Measurements from ENCODE around the gene SULT1A1.

SULT1A1 gene

GRCh38 chr16:28574925-28575324 is 34.9 kb downstream of the SULT1A1 start:
- Histone ChIP-seq H3K9ac (ENCODE audit: low read length) (no peak overlapping the region), H2AFZ (ENCODE audit: low read length) (no peak overlapping the region), H3K4me2 (ENCODE audit: low read length) (no peak overlapping the region), H3K36me3 (ENCODE audit: insufficient read depth, low read length) (no peaks in the 10 kb centered on the region), H3K27me3 (ENCODE audit: insufficient read depth, low read length) (no peaks in the 10 kb centered on the region), H3K4me1 (ENCODE audit: insufficient read depth, low read length, severe bottlenecking) (no peaks in the 10 kb centered on the region), H3K79me2 (ENCODE audit: insufficient read depth, low read length) (no peaks in the 10 kb centered on the region), H3K4me3 (ENCODE audit: low read depth, low read length, poor library complexity, severe bottlenecking) (no peak overlapping the region), H3F3A (ENCODE audit: insufficient read depth, low read length) (no peaks in the 10 kb centered on the region), H3K9me3 (ENCODE audit: low read length) (no peaks in the 10 kb centered on the region), H3K9me2 (ENCODE audit: low read depth, low read length) (no peaks in the 10 kb centered on the region), H4K20me1 (ENCODE audit: insufficient read depth, low read length) (no peaks in the 10 kb centered on the region), H3K27ac (ENCODE audit: low read depth, low read length, poor library complexity, severe bottlenecking) (no peak overlapping the region)
- TF ChIP-seq, protein P1, sequence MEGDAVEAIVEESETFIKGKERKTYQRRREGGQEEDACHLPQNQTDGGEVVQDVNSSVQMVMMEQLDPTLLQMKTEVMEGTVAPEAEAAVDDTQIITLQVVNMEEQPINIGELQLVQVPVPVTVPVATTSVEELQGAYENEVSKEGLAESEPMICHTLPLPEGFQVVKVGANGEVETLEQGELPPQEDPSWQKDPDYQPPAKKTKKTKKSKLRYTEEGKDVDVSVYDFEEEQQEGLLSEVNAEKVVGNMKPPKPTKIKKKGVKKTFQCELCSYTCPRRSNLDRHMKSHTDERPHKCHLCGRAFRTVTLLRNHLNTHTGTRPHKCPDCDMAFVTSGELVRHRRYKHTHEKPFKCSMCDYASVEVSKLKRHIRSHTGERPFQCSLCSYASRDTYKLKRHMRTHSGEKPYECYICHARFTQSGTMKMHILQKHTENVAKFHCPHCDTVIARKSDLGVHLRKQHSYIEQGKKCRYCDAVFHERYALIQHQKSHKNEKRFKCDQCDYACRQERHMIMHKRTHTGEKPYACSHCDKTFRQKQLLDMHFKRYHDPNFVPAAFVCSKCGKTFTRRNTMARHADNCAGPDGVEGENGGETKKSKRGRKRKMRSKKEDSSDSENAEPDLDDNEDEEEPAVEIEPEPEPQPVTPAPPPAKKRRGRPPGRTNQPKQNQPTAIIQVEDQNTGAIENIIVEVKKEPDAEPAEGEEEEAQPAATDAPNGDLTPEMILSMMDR (IDR thresholded peaks at IDR 0.05; ENCODE audit: low read length): no peak

GRCh38 chr16:28573738-28574718 is 35.8 kb downstream of the SULT1A1 start:
- no peaks in the 10 kb centered on the region for H3K27me3 ChIP-seq (ENCODE audit: insufficient read depth, low read length)
- no peak overlapping the region for H3K27ac ChIP-seq (ENCODE audit: low read depth, low read length, poor library complexity, severe bottlenecking)
- H3K4me3 ChIP-seq (ENCODE audit: low read depth, low read length, poor library complexity, severe bottlenecking): no peak overlapping the region
- H3F3A ChIP-seq (ENCODE audit: insufficient read depth, low read length): no peaks in the 10 kb centered on the region
- H2AFZ ChIP-seq (ENCODE audit: low read length): no peak overlapping the region
- H3K4me1 ChIP-seq (ENCODE audit: insufficient read depth, low read length, severe bottlenecking): no peaks in the 10 kb centered on the region
- no peak overlapping the region for H3K9ac ChIP-seq (ENCODE audit: low read length)
- no peaks in the 10 kb centered on the region for H3K36me3 ChIP-seq (ENCODE audit: insufficient read depth, low read length)
- H4K20me1 ChIP-seq (ENCODE audit: insufficient read depth, low read length): no peaks in the 10 kb centered on the region
- H3K4me2 ChIP-seq (ENCODE audit: low read length): no peak overlapping the region
- H3K9me2 ChIP-seq (ENCODE audit: low read depth, low read length): no peaks in the 10 kb centered on the region
- no peaks in the 10 kb centered on the region for H3K79me2 ChIP-seq (ENCODE audit: insufficient read depth, low read length)
- no peak for TF ChIP-seq EZH2 (IDR thresholded peaks at IDR 0.05; ENCODE audit: borderline replicate concordance, low read length)
- no peaks in the 10 kb centered on the region for H3K9me3 ChIP-seq (ENCODE audit: low read length)

DNA sequence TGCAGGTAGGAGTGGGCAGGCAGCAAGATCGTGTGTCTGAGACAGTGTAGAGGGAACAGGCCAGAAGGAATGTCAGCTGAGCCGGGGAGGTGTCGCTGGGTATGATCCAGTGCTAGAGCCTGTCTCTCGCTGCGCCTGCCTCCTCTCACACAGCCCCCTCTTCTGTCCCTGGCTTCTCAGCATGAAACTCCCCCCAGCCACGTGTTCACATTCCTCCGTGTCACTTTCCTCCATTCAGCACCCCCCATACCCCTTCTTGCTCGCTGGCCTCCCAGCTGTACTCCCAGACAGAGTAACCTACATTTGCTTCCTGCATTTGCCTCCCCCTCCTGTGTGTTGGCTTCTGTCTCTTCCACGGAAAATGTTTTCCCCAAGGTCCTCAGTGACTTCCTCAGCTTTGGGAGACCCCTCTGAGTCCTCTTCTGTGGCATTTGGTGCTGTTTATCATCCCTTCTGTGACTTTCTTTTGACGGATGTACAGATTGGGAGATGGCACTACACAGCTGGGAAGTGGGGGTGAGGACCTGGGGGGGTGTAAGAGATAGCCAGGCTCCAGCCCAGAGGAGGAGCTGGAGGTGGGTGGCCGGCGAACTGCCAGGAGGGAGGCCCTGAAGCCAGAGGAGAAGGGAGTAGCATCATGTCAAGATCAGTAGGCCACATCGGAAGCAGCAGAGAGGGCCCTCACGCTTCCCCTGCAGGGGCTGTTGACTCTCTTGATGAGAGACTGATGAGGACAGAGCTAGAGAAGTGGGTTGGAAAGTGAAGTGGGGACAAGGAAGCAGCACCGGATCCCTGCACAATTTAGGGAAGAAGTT is 36.9 kb downstream of the SULT1A1 start:
- H2AFZ ChIP-seq (ENCODE audit: low read length): no peak overlapping the region
- H3K79me2 ChIP-seq (ENCODE audit: insufficient read depth, low read length): no peaks in the 10 kb centered on the region
- H3K4me1 ChIP-seq (ENCODE audit: insufficient read depth, low read length, severe bottlenecking): no peaks in the 10 kb centered on the region
- no peak overlapping the region for H3K4me3 ChIP-seq (ENCODE audit: low read depth, low read length, poor library complexity, severe bottlenecking)
- no peaks in the 10 kb centered on the region for H4K20me1 ChIP-seq (ENCODE audit: insufficient read depth, low read length)
- no peak overlapping the region for H3K9ac ChIP-seq (ENCODE audit: low read length)
- H3F3A ChIP-seq (ENCODE audit: insufficient read depth, low read length): no peaks in the 10 kb centered on the region
- H3K9me3 ChIP-seq (ENCODE audit: low read length): no peaks in the 10 kb centered on the region
- no peaks in the 10 kb centered on the region for H3K27me3 ChIP-seq (ENCODE audit: insufficient read depth, low read length)
- no peak overlapping the region for H3K4me2 ChIP-seq (ENCODE audit: low read length)
- no peaks in the 10 kb centered on the region for H3K36me3 ChIP-seq (ENCODE audit: insufficient read depth, low read length)
- no peak overlapping the region for H3K27ac ChIP-seq (ENCODE audit: low read depth, low read length, poor library complexity, severe bottlenecking)
- TF ChIP-seq, protein P1 (IDR thresholded peaks at IDR 0.05; ENCODE audit: low read length): no peak
- no peak for TF ChIP-seq EZH2 (IDR thresholded peaks at IDR 0.05; ENCODE audit: borderline replicate concordance, low read length)
- no peaks in the 10 kb centered on the region for H3K9me2 ChIP-seq (ENCODE audit: low read depth, low read length)
